SK-N-SH (cell line): ENCODE results near the gene GNA14. TPM values are rescaled to one million over a fixed set of nuclear protein-coding genes. Genes with fewer than 3 reads are reported as not detected.

Source experiments
- CTCF ChIA-PET: fragments of 300-600, 350-600 bp; formaldehyde crosslinking; extraction: SDS; loops from one replicate; lab custom pipeline; 2021; lab: Yijun Ruan, JAX
- POLR2A ChIA-PET: fragments of 350-600 bp; sonication (Branson Sonifier 250); formaldehyde crosslinking; extraction: SDS; loops from one replicate; lab custom pipeline; 2020; ENCODE audit warnings: antibody characterized with exemption, inconsistent platforms; lab: Yijun Ruan, JAX
- DNase-seq: peaks from one replicate; pipeline ENCODE4 v3.0.0; 2012
- H2AFZ ChIP-seq: fragments of 200-600 bp; sonication (generic); 2 replicates; pipeline ENCODE4 v1.8.1; 2016; ENCODE audit warnings: antibody characterized with exemption, mild to moderate bottlenecking, low read depth
- H3F3A ChIP-seq: fragments of 200-600 bp; sonication (generic); replicated peaks from 2 replicates; pipeline ENCODE3; 2016; ENCODE audit warnings: antibody characterized with exemption, mild to moderate bottlenecking; ENCODE audit not compliant: insufficient read depth
- H3K27ac ChIP-seq, 2 experiments: fragments of 200-500 bp in 1 of 2; fragments of 200-600 bp in 1 of 2; sonication (Bioruptor generic) in 1 of 2; sonication (generic), shearing (Covaris generic) in 1 of 2; 2 replicates each; pipeline versions ENCODE4 v1.5.1 to v1.6.1; 2014 to 2016; ENCODE audit warnings: low read depth in 2 of 2, inconsistent platforms in 1 of 2, low read length in 1 of 2, mild to moderate bottlenecking in 1 of 2, mixed read lengths in 1 of 2
- H3K27me3 ChIP-seq: fragments of 200-600 bp; sonication (generic), shearing (Covaris generic); 2 replicates; pipeline ENCODE4 v1.6.1; 2016; ENCODE audit warnings: mixed run types; ENCODE audit not compliant: insufficient read depth
- H3K36me3 ChIP-seq, 2 experiments: fragments of 200-500 bp in 1 of 2; fragments of 200-600 bp in 1 of 2; sonication (Bioruptor generic) in 1 of 2; sonication (generic) in 1 of 2; replicated peaks in 1 of 2; 2 replicates each; pipeline versions ENCODE3 to v1.5.1; 2014 to 2016; ENCODE audit warnings: low read length in 1 of 2, mild to moderate bottlenecking in 1 of 2; ENCODE audit not compliant: insufficient read depth in 2 of 2, control insufficient read depth in 1 of 2
- H3K4me1 ChIP-seq, 2 experiments: fragments of 200-500 bp in 1 of 2; fragments of 200-600 bp in 1 of 2; sonication (Bioruptor generic) in 1 of 2; sonication (generic), shearing (Covaris generic) in 1 of 2; 2 replicates each; pipeline versions ENCODE4 v1.5.1 to v1.6.1; 2014 to 2016; ENCODE audit warnings: low read depth in 1 of 2, low read length in 1 of 2, mixed run types in 1 of 2; ENCODE audit not compliant: insufficient read depth in 2 of 2, control insufficient read depth in 1 of 2
- H3K4me2 ChIP-seq: fragments of 200-600 bp; sonication (generic), shearing (Covaris generic); 2 replicates; pipeline ENCODE4 v1.6.1; 2017; ENCODE audit warnings: mixed run types
- H3K4me3 ChIP-seq, 2 experiments: fragments of 200-500 bp in 1 of 2; fragments of 200-600 bp in 1 of 2; sonication (Bioruptor generic) in 1 of 2; sonication (generic), shearing (Covaris generic) in 1 of 2; 2 replicates each; pipeline versions ENCODE4 v1.5.1 to v1.8.1; 2014 to 2016; ENCODE audit warnings: low read depth in 2 of 2, inconsistent platforms in 1 of 2, low read length in 1 of 2, mild to moderate bottlenecking in 1 of 2, mixed read lengths in 1 of 2, moderate library complexity in 1 of 2
- H3K79me2 ChIP-seq: fragments of 200-600 bp; sonication (generic); 2 replicates; pipeline ENCODE4 v1.8.1; 2017; ENCODE audit warnings: mild to moderate bottlenecking; ENCODE audit not compliant: insufficient read depth
- H3K9ac ChIP-seq: fragments of 200-600 bp; sonication (generic); 2 replicates; pipeline ENCODE4 v1.6.1; 2017; ENCODE audit warnings: mixed run types
- H3K9me2 ChIP-seq: fragments of 200-600 bp; sonication (generic); 2 replicates; pipeline ENCODE4 v1.6.1; 2017; ENCODE audit warnings: mixed run types
- H3K9me3 ChIP-seq: fragments of 200-600 bp; sonication (generic); 2 replicates; pipeline ENCODE4 v1.6.1; 2017; ENCODE audit warnings: mixed run types, mild to moderate bottlenecking, moderate library complexity
- H4K20me1 ChIP-seq: fragments of 200-600 bp; sonication (generic); 2 replicates; pipeline ENCODE4 v1.6.1; 2017; ENCODE audit warnings: mild to moderate bottlenecking, mixed run types; ENCODE audit not compliant: insufficient read depth
- EP300 ChIP-seq, 2 experiments: IDR thresholded peaks; 2 replicates each; pipeline versions ENCODE4 v1.4.0 to v1.6.1; 2012; ENCODE audit warnings: borderline replicate concordance in 1 of 2, low read depth in 1 of 2, low read length in 1 of 2
- FOSL2 ChIP-seq: IDR thresholded peaks from 2 replicates; pipeline ENCODE4 v1.4.0; 2012; ENCODE audit warnings: low read depth, mild to moderate bottlenecking, moderate library complexity, borderline replicate concordance
- FOXM1 ChIP-seq: IDR thresholded peaks from 2 replicates; pipeline ENCODE4 v1.4.0; 2012; ENCODE audit warnings: low read depth, mild to moderate bottlenecking
- GATA2 ChIP-seq: sonication (generic); formaldehyde crosslinking; IDR thresholded peaks from 2 replicates; pipeline ENCODE4 v1.5.0; 2020; ENCODE audit warnings: mild to moderate bottlenecking, missing genetic modification reagents
- IRF3 ChIP-seq: fragments of 150-350 bp; IDR thresholded peaks from 2 replicates; pipeline ENCODE4 v1.6.1; 2016; ENCODE audit warnings: mild to moderate bottlenecking, low read depth, low read length
- NFIC ChIP-seq: IDR thresholded peaks from 2 replicates; pipeline ENCODE4 v1.4.0; 2012; ENCODE audit warnings: borderline replicate concordance
- TCF12 ChIP-seq: IDR thresholded peaks from 2 replicates; pipeline ENCODE4 v1.4.0; 2012
- TEAD4 ChIP-seq: IDR thresholded peaks from 2 replicates; pipeline ENCODE4 v1.4.0; 2012; ENCODE audit warnings: mild to moderate bottlenecking, borderline replicate concordance; ENCODE audit not compliant: insufficient read depth
- USF1 ChIP-seq: IDR thresholded peaks from 2 replicates; pipeline ENCODE4 v1.4.0; 2012; ENCODE audit warnings: low read depth, borderline replicate concordance
- WGBS: methylation state at CpG from one replicate; pipeline ENCODE4 v1.1.6; 2017; ENCODE audit warnings: low lambda C conversion rate; 5-methylcytosine and 5-hydroxymethylcytosine counted together
- polyA plus RNA-seq, 3 experiments: library from polyadenylated mRNA; depleted of rRNA; stranded (reverse); fragments of >200 nt; gene quantifications; 2 replicates each; pipeline ENCODE4 v1.2.3, GENCODE V29; 2012
- TF ChIP-seq, protein P1 (sequence below): IDR thresholded peaks from 2 replicates; pipeline ENCODE4 v1.4.0; 2012; ENCODE audit warnings: low read depth
- TF ChIP-seq, protein P2 (sequence below): fragments of 150-350 bp; IDR thresholded peaks from 2 replicates; pipeline ENCODE4 v1.6.1; 2017; ENCODE audit warnings: antibody characterized with exemption, low read length, low read depth, borderline replicate concordance
- TF ChIP-seq, protein P3 (sequence below): fragments of 200-600 bp; sonication (generic); IDR thresholded peaks from 2 replicates; pipeline ENCODE4 v1.6.1; 2017; ENCODE audit warnings: antibody characterized with exemption, mild to moderate bottlenecking, moderate library complexity
- TF ChIP-seq, protein P4 (sequence below): IDR thresholded peaks from 2 replicates; pipeline ENCODE4 v1.4.0; 2012; ENCODE audit warnings: low read depth, borderline replicate concordance

Gene GNA14
- polyA plus RNA-seq, 1 of the 3 experiments (the other 2 are of a cell fraction): 0.15 TPM

GRCh38 chr9:77502568-77502967 lies 145.6 kb downstream of the GNA14 start:
- POLR2A ChIA-PET: no interaction called here
- H3K4me1 ChIP-seq: peaks cover 0 to 19% of the 10 kb centered on the region in 2 experiments; a peak in 2 of 4 replicates
- no peaks in the 10 kb centered on the region for H3K9me2 ChIP-seq
- no peak for DNase-seq
- H4K20me1 ChIP-seq: no peaks in the 10 kb centered on the region
- H3K36me3 ChIP-seq: no peaks in the 10 kb centered on the region
- no peaks in the 10 kb centered on the region for H3K9me3 ChIP-seq
- no peaks in the 10 kb centered on the region for H3K79me2 ChIP-seq
- no peak overlapping the region for H3K27ac ChIP-seq
- TF ChIP-seq FOXM1 (no peak), USF1 (no peak), FOSL2 (no peak), IRF3 (no peak), GATA2 (CRISPR knock-in tag) (no peak), TCF12 (no peak), EP300 (IDR thresholded peaks at IDR 0.05; ENCODE audit: borderline replicate concordance in 1 of 2, low read depth in 1 of 2, low read length in 1 of 2) (no peak), NFIC (no peak), TEAD4 (no peak)
- TF ChIP-seq, protein P1, sequence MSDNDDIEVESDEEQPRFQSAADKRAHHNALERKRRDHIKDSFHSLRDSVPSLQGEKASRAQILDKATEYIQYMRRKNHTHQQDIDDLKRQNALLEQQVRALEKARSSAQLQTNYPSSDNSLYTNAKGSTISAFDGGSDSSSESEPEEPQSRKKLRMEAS: no peak
- TF ChIP-seq, protein P2, sequence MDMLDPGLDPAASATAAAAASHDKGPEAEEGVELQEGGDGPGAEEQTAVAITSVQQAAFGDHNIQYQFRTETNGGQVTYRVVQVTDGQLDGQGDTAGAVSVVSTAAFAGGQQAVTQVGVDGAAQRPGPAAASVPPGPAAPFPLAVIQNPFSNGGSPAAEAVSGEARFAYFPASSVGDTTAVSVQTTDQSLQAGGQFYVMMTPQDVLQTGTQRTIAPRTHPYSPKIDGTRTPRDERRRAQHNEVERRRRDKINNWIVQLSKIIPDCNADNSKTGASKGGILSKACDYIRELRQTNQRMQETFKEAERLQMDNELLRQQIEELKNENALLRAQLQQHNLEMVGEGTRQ: no peak
- TF ChIP-seq, protein P3, sequence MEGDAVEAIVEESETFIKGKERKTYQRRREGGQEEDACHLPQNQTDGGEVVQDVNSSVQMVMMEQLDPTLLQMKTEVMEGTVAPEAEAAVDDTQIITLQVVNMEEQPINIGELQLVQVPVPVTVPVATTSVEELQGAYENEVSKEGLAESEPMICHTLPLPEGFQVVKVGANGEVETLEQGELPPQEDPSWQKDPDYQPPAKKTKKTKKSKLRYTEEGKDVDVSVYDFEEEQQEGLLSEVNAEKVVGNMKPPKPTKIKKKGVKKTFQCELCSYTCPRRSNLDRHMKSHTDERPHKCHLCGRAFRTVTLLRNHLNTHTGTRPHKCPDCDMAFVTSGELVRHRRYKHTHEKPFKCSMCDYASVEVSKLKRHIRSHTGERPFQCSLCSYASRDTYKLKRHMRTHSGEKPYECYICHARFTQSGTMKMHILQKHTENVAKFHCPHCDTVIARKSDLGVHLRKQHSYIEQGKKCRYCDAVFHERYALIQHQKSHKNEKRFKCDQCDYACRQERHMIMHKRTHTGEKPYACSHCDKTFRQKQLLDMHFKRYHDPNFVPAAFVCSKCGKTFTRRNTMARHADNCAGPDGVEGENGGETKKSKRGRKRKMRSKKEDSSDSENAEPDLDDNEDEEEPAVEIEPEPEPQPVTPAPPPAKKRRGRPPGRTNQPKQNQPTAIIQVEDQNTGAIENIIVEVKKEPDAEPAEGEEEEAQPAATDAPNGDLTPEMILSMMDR: no peak
- TF ChIP-seq, protein P4, sequence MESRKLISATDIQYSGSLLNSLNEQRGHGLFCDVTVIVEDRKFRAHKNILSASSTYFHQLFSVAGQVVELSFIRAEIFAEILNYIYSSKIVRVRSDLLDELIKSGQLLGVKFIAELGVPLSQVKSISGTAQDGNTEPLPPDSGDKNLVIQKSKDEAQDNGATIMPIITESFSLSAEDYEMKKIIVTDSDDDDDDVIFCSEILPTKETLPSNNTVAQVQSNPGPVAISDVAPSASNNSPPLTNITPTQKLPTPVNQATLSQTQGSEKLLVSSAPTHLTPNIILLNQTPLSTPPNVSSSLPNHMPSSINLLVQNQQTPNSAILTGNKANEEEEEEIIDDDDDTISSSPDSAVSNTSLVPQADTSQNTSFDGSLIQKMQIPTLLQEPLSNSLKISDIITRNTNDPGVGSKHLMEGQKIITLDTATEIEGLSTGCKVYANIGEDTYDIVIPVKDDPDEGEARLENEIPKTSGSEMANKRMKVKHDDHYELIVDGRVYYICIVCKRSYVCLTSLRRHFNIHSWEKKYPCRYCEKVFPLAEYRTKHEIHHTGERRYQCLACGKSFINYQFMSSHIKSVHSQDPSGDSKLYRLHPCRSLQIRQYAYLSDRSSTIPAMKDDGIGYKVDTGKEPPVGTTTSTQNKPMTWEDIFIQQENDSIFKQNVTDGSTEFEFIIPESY: no peak
- H3F3A ChIP-seq: no peaks in the 10 kb centered on the region
- H3K4me2 ChIP-seq: no peak overlapping the region
- H3K9ac ChIP-seq: no peak overlapping the region
- H3K27me3 ChIP-seq: no peaks in the 10 kb centered on the region
- CTCF ChIA-PET: interaction anchor here (1.3 kb wide), 1 partner anchor 9 kb away, joined by 3 read pairs; no protein-coding TSS in a partner anchor
- H2AFZ ChIP-seq: no peak overlapping the region
- WGBS: 69% methylated on average over 3 of the region's 3 CpGs
- H3K4me3 ChIP-seq: no peak overlapping the region
